Mesothelial cell of epicardium (in vitro differentiated cells): ENCODE measurements around the gene IBTK. TPM values are rescaled to one million over a fixed set of nuclear protein-coding genes. Genes with fewer than 3 reads are reported as not detected.

Source experiments
- DNase-seq, 2 experiments: peaks; one replicate each; pipeline ENCODE4 v3.0.0; 2021; ENCODE audit warnings: low spot score in 2 of 2; ENCODE audit not compliant: unreplicated experiment in 2 of 2
- H3K27ac Mint-ChIP-seq: 2 replicates; pipeline ENCODE4 v1.8.0; 2021; ENCODE audit warnings: mixed read lengths
- H3K27me3 Mint-ChIP-seq: 2 replicates; pipeline ENCODE4 v1.8.0; 2021; ENCODE audit warnings: low read depth, mixed read lengths
- H3K36me3 Mint-ChIP-seq: 2 replicates; pipeline ENCODE4 v1.8.0; 2021; ENCODE audit warnings: mixed read lengths
- H3K4me1 Mint-ChIP-seq: 2 replicates; pipeline ENCODE4 v1.8.0; 2021; ENCODE audit warnings: mixed read lengths
- H3K4me3 Mint-ChIP-seq: 2 replicates; pipeline ENCODE4 v1.8.0; 2021; ENCODE audit warnings: mild to moderate bottlenecking, moderate library complexity, mixed read lengths
- H3K9me3 Mint-ChIP-seq: 2 replicates; pipeline ENCODE4 v1.8.0; 2021; ENCODE audit warnings: mixed read lengths
- total RNA-seq: library from RNA; stranded (reverse); gene quantifications from 3 replicates; pipeline ENCODE4 v1.2.1, GENCODE V29; 2021
- TF ChIP-seq, protein P1 (sequence below): fragments of 200-600 bp; sonication (generic); IDR thresholded peaks from one replicate; pipeline ENCODE4 v1.5.0; 2021; ENCODE audit warnings: antibody characterized with exemption; ENCODE audit not compliant: unreplicated experiment

The IBTK gene
- total RNA-seq, 1 donor from 2014 or later = 33.3 TPM

DNA sequence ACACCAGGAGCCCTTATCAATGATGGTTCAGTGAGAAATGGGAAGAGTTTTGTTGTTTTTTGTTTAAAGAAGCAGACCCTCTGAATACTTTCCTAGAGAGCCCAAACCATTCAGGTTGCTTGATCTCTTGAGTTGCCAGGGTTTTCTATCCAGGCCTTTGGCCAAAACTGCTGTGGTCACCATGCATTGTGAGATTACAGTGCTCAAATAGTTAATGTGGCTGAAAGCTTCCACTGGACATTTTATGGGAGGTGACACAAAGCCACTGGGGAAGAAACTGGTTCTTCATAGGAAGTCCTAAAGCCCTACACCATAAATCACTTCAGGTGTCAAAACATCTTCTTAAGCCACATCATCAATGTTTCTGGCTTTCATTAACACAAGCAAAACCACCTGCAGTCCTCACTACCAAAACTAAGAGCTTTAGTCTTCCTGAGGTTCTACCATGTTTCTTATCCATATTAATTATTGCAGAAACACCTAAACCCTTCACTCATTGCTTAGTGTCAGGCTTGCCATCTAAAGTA lies 101.6 kb downstream of the IBTK start:
- no peak overlapping the region for H3K27ac Mint-ChIP-seq
- H3K36me3 Mint-ChIP-seq = no peaks in the 10 kb centered on the region
- no peak overlapping the region for H3K4me3 Mint-ChIP-seq
- H3K9me3 Mint-ChIP-seq = peaks cover 14% of the 10 kb centered on the region
- DNase-seq = no peak
- TF ChIP-seq, protein P1, sequence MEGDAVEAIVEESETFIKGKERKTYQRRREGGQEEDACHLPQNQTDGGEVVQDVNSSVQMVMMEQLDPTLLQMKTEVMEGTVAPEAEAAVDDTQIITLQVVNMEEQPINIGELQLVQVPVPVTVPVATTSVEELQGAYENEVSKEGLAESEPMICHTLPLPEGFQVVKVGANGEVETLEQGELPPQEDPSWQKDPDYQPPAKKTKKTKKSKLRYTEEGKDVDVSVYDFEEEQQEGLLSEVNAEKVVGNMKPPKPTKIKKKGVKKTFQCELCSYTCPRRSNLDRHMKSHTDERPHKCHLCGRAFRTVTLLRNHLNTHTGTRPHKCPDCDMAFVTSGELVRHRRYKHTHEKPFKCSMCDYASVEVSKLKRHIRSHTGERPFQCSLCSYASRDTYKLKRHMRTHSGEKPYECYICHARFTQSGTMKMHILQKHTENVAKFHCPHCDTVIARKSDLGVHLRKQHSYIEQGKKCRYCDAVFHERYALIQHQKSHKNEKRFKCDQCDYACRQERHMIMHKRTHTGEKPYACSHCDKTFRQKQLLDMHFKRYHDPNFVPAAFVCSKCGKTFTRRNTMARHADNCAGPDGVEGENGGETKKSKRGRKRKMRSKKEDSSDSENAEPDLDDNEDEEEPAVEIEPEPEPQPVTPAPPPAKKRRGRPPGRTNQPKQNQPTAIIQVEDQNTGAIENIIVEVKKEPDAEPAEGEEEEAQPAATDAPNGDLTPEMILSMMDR = no peak
- H3K4me1 Mint-ChIP-seq = peaks cover 21% of the 10 kb centered on the region
- H3K27me3 Mint-ChIP-seq = no peaks in the 10 kb centered on the region

DNA sequence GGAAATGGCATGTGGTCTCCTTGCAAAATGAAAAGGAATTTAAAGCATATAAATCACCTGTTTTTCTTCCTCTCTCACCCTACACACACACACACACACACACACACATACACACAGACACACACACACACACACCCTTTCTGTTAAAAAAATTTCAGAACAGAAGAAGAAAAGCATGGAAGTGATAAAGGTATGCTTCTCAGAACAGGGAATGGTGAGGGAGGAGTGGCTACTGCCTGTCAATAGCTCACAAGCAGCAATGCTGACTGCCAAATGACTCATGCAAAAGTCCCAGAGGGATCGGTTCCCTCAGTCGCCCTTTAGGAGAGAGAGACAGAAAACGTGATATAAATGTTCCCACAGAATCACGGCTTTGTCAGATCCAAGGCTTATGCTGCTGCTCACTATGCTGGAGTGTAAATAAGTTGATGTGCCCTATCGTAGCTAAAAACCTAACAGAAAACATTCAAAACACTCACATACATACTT lies 102.6 kb downstream of the IBTK start:
- Mint-ChIP-seq H3K9me3 (peaks cover 7% of the 10 kb centered on the region), H3K27ac (peak overlapping the region; percentile 57), H3K27me3 (no peaks in the 10 kb centered on the region), H3K4me1 (peaks cover 21% of the 10 kb centered on the region), H3K36me3 (no peaks in the 10 kb centered on the region), H3K4me3 (no peak overlapping the region)
- TF ChIP-seq, protein P1 = no peak
- DNase-seq = no peak

DNA sequence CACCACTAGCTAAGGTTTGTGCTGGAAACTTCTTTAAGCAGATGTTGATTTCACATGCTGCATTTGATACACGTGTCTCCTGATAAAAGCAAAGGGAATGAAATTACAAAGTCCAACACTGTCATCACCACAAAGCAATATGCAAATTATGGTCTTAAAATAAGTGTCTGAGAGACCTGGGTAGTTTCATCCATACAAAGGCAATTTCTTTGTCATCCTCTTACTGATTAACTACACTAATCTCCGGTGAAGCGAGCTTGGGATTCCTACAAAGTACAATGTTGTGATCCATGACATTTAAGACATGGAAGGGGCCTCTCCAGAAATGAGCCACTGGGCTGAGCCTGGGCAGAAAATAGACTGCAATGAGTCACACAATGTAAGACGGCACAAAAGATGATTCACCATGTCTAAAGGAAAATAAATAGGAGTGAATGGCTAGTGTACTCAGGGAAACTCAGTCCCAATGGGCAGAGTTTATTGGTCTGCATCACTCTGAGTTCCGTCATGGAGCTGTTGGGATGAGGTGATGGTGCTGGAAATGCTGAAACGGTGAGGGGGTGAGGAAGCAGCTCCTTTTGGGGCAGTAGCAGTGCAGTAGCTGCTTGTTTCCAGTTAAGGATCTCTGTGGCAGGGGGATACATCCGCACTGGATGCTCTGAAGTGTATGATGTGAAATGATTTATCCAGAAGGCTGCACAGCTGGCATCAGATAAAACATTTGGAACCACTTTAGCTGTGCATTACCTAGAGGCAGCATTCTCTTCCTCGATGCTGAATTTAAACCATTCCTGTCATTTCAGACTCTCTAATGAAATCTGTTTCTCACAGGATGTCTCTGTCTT lies 103.3 kb downstream of the IBTK start:
- Mint-ChIP-seq H3K4me3 (no peak overlapping the region), H3K36me3 (no peaks in the 10 kb centered on the region), H3K27me3 (no peaks in the 10 kb centered on the region), H3K4me1 (peaks cover 21% of the 10 kb centered on the region), H3K9me3 (peaks cover 2% of the 10 kb centered on the region), H3K27ac (peak overlapping the region; percentile 57)
- no peak for DNase-seq
- TF ChIP-seq, protein P1 = no peak

DNA sequence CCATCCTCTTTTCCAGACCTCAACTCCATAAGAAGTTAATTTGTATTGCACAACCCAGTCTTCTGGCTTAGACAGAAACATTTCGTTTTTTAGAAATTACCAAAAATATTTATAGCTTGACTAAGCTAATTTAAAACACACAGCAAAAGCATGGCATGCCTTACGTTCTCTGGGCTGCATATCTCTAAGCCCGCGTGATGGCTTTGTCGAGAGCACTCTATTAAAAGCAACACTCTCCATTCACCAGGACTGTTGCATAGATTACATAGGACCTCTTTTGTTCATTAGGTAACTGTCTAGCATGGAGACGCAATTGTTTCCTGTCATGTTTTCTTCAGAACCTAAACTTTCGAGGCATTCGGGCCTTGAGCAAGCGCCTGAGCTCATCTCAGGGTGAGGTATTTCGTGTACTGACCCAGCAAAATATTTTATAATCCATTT lies 104.5 kb downstream of the IBTK start:
- TF ChIP-seq, protein P1 = no peak
- H3K9me3 Mint-ChIP-seq = no peaks in the 10 kb centered on the region
- H3K4me3 Mint-ChIP-seq = no peak overlapping the region
- no peak overlapping the region for H3K27ac Mint-ChIP-seq
- H3K27me3 Mint-ChIP-seq = no peaks in the 10 kb centered on the region
- H3K4me1 Mint-ChIP-seq = peaks cover 21% of the 10 kb centered on the region
- DNase-seq = no peak
- H3K36me3 Mint-ChIP-seq = no peaks in the 10 kb centered on the region

DNA sequence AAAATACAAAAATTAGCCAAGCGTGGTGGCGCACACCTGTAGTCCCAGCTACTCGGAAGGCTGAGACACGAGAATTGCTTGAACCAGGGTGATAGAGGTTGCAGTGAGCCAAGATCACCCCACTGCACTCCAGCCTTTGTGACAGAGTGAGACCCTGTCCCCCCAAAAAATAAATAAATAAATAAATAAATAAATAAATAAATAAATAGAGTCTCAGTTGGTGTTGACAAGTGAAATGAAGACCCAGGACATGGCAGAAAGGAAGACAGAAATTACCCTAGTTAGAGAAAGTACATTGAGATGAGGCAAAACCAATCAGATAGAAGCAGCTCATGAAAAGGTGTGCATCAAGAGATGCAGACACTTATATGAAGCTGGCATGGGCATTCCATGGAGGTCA lies 105.0 kb downstream of the IBTK start:
- Mint-ChIP-seq H3K27me3 (no peaks in the 10 kb centered on the region), H3K36me3 (no peaks in the 10 kb centered on the region), H3K27ac (no peak overlapping the region), H3K4me1 (peaks cover 21% of the 10 kb centered on the region), H3K4me3 (no peak overlapping the region), H3K9me3 (no peaks in the 10 kb centered on the region)
- TF ChIP-seq, protein P1 = no peak
- no peak for DNase-seq
